Activated CD4-positive, alpha-beta T cell treated with anti-CD3 and anti-CD28 coated beads, Interleukin-10, Interleukin-2, amounts not matched to agents 100 ng/mL and 50 ng/mL, durations not matched to agents 16 hours and 8 hours (primary cell): Measurements from ENCODE around the gene KCNJ14.
A peak's percentile ranks its signal among the peaks of the same experiment; 100 is the strongest.

Source experiments
- DNase-seq: peaks from one replicate; pipeline ENCODE4 v3.0.0-alpha.2; 2020

The KCNJ14 gene

DNA sequence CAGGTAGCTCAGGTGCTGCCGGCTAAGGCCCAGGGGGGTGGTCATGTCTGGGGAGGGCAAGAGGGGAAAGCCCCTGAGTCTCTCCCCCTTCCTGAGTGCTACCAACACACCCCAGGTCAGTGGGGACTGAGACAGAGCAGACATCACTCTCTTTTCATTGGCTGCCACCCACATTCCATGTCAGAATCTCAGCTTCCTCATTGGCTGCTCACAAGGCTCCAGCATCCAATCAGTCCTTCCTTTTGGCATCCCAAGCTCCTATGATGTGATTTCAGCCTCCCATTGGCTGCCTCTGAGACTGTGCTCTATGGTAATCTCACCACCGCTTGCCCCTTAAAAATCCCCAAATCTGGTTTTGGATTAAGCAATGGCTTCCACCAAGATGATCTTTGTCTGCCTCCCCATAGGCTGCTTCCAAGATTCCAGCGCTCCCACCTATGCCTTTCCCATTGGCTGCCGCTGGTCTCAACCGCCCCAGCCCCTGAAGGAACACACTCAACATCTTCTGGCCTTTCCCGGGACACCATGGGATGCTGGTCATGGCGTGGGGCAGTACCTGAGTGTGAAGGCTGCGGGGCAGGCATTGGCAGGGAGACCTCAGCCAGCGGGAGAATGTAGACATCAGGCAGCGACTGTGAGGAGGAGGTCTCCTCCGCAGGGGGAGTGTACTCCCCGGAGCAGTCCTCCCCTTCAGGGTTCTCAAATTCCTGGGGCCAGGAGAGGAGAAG is 54.3 kb downstream of the KCNJ14 start:
- DNase-seq: no peak

DNA sequence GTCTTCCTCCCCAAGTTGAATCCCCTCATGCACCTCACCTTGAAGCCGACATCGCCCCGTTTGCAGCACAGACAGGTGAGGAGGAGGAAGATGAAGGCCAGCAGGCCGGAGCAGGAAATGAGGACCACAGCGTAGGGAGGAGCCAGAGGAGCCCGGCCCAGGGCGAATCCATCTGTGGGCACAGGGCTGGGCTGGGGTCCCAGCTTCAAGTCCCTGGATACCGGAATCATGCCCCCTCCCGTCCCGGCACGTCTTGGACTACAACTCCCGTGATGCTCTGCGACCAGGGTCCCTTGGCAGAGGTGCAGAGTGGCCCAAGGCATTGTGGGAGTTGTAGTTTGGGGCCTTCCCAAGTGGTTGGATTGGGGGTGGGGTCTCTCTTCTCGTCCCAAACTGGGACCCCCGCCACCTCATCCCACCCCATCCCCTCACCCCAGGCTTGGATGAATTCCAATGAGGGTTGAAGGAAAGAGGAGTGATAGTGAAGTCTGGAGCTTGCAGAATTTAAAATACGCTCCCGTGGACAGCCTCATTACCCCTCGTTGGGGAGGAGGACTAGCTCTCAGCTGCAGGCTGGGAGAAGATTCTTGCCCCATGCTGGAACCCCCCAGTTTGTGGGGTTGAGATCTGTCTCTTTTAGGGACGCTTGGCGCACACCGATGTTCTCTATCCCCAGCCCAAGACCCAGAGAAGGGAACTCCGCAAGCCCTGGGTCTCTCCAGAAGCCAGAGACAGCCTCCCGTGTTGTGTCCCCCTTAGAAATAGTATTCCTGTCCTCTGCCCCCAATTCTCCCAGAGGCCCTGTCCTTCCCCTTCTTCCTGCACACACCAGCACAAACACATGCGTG is 55.3 kb downstream of the KCNJ14 start:
- peak; percentile 78 for DNase-seq

DNA sequence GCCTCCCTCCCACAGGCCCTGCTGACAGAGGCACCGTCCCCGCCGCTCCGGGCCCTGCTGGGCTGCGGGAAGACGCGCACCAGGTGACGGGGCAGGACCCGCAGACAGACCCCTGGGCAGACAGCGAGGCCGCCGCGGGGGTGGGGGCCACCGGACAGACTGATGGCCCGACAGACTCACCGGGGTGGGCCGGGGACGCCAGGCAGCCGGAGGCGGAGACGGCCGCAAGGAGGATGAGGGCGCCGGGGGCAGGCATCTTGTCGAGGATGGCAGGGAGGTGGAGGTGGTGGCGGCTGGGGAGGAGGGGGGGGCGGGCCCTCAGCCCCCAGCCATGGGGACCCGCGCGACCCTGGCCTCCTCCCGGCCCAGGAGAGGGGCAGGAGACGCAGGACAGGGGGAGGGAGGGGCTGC is 56.0 kb downstream of the KCNJ14 start:
- DNase-seq: no peak

DNA sequence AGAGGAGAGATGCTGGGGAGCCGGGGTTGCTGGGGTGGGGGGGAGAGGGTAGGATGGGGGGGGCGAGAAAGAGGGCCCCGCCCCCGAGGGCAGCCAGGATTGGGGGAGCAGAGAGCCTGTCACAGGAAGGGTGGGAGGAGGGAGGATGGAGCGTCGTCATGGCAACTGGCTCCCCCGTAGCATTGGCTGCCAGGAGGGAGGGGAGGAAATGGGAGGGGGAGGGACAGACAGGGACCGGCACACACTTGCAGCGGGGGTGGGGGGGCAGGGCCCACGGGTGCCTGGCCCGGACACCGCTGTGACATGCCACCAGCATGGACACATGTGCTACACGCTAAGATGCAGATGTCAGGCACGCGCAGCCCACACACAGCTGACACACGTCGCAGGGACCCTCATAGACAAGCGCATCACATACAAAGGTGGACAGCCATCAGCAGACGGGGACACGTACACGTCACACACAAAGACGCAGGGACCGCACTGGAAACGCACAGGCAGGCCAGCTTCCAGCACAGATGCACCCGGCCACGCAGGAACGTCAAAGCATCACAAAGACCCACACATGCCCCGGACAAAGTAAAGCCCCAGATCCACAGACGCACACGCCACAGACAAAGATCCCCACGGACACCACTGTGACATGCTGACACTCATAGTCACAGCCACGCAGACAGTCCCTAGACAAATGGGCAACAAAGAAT is 56.6 kb downstream of the KCNJ14 start, which contains the start of gene LMTK3:
TSS of gene LMTK3 (minus strand) at position 36 of the 704 bp plus-strand sequence. CDS start 259 bp downstream, outside the sequence.
- peak; percentile 78 for DNase-seq

DNA sequence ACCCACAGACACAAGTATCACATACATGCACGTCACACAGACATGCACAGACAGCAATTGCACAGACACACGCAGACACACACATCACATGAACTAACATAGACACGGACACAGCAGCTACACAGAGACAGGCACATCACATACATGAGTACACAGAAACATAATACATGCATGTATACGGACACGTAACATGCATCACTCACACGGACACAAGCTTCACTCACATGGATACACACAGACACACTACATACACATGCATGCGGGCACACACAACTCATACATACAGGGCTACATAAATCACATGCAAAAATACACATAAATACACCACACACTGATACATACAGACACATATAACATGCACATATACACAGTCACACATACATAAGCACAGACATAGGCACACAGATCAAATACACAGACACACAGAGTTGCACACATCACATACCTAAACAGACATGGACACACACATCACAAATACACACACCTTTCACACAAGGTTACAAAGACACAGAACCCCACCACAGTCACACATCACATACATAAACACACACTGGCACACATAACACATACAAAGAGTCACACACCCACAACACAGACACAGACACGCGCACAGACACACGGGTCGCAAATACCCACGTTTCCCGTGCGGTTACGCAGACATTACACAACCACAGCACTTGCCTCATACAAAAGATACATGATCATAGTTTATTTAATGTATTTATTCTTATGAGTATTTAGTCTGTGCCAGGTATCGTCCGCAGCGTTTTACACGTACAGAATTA is 57.3 kb downstream of the KCNJ14 start:
- no peak for DNase-seq

DNA sequence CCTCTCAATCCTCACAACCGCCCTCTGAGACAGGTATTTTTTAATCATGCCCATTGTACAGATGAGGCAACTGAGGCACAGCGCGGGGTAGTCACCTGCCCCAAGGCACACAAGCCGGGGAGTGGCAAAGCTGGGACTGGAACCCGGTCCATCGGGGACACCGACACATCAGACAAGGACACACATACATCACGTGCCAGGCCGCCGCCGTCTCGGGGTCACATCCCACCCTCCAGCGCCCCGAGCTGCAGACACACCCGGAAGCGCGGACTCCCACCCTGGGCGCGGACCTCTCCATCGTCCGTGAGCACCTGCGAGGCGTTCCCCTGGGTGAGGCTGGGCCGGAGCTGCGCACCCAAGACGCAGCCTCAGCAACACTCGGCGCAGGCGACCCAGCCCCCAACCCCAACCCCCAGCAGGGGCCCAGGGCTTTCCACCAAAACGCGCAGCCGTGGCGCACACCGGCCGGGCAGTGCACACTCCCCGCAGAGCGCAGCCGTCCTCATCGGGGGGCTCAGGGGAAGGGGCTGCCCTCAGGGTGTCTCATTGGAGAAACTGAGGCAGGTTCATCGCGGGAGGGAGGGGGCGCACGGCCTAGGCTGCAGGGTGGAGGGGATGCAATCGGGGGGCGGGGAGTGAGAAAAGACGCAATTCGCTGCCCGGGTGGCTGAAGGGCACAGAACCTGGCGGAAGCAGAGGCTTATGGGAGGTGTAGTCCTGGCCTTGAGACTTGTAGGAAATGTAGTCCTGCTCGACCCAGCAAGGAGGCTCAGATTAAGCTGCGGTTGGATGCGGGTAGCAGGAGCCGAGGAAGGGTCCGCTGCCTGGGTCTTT is 58.1 kb downstream of the KCNJ14 start:
- peak; percentile 85 for DNase-seq

DNA sequence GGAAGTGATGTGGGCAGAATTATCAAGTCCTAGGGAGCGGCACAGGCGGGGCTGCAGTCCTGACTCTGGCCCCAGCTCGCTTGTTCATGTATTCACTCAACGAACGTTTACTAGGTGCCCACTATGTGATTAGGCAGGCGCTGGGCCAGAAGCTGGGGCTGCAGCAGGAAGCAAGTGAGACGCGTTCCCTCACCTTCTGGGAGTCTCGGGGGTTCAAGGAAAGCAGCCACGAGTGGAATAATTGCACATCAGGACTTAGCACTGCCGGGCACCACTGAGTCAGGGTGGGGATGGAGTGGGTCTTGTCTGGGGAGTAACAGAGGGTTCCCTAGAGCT is 58.7 kb downstream of the KCNJ14 start:
- no peak for DNase-seq

DNA sequence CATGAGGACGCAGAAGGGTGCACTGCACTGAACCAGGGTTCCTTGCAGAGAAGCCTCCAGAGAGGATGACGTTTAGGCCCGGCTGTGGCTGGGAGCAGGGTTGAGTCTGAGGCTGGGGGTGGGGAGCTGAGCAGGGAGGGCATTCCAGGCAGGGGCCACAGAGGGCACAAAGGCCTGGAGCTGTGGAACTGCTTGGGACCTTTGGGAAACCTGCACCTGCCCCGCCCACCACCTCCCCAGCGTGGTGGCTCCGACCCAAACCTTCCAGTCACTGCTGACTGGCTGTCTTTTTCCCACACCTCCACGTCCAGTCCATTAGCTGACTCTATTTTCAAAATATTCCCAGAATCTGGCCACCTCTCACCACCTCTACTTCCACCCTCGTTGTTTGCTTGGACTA is 61.2 kb downstream of the KCNJ14 start:
- no peak for DNase-seq
